Uterus (tissue), 2 donors: Measurements from ENCODE around the gene ARHGAP9.

ENCODE experiments used
- POLR2A ChIP-seq, 2 donors: fragments of 450-650 bp; IDR thresholded peaks; one replicate each; pipeline ENCODE4 v1.6.1; 2016; ENCODE audit warnings: antibody characterized with exemption in 2 of 2, mild to moderate bottlenecking in 1 of 2, moderate library complexity in 1 of 2
- TF ChIP-seq, protein P1 (sequence below), 4 experiments: fragments of 200-600 bp in 2 of 4; fragments of 450-650 bp in 2 of 4; sonication (generic) in 2 of 4; IDR thresholded peaks; one replicate each; pipeline ENCODE4 v1.5.1; 2016 to 2019; ENCODE audit warnings: antibody characterized with exemption in 4 of 4, mild to moderate bottlenecking in 2 of 4, moderate library complexity in 1 of 4

DNA sequence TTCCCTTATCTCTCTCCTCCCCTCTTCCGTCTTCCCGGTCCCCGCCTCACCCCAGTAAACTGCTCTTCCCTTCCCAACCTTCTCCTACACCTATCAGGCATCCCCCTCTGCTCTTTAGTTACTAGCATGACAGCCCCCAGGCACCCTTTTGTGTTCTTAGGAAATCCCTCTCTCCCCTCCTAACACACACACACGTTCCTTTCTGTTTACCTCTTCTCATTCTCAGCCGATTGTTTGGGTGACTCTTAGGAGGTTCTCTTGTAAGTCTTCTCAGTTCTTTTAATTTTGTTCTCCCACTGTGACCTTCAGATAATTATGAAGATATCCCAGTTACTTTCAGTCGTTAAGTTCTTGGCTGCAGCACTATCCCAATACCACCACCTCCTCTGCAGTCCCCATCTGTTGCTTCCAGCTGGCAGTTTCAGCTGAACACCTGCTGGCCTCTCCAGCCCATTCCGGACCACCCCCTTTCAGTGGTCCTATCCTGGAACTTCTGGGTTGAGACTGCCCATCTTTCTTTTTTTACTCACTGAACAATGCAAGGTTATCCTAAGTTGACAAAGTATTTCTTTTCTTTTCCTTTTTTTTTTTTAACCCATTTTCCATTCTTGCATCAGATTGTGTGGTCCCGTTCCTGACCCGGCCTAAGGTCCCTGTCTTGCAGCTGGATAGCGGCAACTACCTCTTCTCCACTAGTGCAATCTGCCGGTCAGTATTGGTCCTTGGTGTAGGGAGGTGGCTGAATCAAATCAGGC is 8.9 kb upstream of the ARHGAP9 start:
- TF ChIP-seq, protein P1, sequence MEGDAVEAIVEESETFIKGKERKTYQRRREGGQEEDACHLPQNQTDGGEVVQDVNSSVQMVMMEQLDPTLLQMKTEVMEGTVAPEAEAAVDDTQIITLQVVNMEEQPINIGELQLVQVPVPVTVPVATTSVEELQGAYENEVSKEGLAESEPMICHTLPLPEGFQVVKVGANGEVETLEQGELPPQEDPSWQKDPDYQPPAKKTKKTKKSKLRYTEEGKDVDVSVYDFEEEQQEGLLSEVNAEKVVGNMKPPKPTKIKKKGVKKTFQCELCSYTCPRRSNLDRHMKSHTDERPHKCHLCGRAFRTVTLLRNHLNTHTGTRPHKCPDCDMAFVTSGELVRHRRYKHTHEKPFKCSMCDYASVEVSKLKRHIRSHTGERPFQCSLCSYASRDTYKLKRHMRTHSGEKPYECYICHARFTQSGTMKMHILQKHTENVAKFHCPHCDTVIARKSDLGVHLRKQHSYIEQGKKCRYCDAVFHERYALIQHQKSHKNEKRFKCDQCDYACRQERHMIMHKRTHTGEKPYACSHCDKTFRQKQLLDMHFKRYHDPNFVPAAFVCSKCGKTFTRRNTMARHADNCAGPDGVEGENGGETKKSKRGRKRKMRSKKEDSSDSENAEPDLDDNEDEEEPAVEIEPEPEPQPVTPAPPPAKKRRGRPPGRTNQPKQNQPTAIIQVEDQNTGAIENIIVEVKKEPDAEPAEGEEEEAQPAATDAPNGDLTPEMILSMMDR (IDR thresholded peaks at IDR 0.05), result no peak
- no peak for TF ChIP-seq POLR2A (IDR thresholded peaks at IDR 0.05)
